ENCODE data around the gene USP25.

Gene USP25

DNA sequence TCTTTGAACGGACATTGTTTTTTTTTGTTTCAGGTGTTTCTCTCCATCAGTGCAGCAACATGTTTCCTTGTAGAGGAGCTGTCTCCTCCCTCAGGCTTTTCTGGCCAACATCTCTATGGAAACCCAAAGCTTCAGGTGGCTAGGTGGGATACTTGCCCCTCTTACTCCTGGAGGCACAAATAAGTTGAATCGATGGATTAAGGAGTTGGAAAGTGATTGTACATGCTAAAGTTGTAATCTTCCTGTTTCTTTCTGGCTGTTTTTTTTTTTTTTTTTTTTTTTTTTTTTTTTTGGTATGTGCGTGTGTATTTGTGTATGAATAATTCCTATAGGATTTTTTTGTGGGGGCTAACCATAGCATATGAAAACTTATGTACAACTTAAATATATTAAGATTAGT, 10.6 kb downstream of the USP25 start:
- TF ChIP-seq CTCF (IDR thresholded peaks at IDR 0.05; ENCODE audit: control insufficient read depth, insufficient read depth, low read depth, low read length, missing control alignments), result no peak
- no peak overlapping the region for H3K4me3 ChIP-seq (ENCODE audit: control insufficient read depth, low read depth, low read length)
- DNase-seq (ENCODE audit: low read depth), result no peak

DNA sequence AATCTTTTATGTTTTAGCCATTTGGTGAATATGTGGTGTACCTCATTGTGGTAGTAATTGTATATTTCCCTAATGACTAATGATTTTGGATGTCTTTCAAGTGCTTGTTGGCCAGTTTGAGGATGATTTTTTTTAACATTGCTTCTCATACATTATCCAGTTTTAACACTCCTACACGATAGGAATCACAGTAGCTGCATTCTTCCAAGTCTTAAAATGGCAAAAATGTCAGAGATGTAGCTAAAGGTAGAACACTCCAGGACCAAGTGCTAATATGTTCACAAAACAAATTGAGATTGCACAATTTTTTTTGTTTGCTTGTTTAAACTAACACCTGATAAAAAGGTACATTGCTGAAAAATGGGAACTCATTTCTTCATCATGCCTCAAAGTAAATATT, 11.7 kb downstream of the USP25 start:
- TF ChIP-seq CTCF (IDR thresholded peaks at IDR 0.05; ENCODE audit: control insufficient read depth, insufficient read depth, low read depth, low read length, missing control alignments), result no peak
- no peak for DNase-seq (ENCODE audit: low read depth)
- no peak overlapping the region for H3K4me3 ChIP-seq (ENCODE audit: control insufficient read depth, low read depth, low read length)

DNA sequence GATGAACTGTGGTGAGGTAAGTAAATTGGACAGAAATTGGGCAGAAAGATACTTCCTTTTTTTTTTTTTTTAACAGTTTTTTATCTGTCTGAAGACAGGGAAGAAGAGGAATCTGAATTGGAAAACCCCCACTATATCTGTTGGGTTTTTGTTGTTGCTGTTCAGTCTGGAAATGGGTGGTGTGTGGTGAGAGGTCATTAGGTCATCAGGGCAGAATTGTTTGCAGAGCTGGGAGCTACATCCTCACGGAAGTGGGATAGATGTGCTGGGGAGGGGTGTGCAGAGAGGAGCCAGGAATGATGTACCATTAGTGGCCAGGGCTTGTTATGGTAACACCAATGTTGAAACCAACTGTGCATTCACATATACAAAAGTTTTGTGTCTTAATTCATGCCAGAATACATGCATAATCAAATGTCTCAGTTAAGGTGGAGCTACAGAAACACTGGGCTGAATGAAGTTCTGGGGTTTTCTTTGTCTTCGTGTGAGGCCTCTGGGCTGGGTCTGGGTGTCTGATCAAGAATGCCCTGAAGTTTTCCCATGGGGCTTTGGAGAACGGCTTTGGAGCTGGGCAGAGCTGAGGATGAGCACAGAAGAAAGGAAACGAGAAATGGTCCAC, 12.4 kb downstream of the USP25 start:
- DNase-seq (ENCODE audit: low read depth), result no peak
- H3K4me3 ChIP-seq (ENCODE audit: control insufficient read depth, low read depth, low read length), result no peak overlapping the region
- no peak for TF ChIP-seq CTCF (IDR thresholded peaks at IDR 0.05; ENCODE audit: control insufficient read depth, insufficient read depth, low read depth, low read length, missing control alignments)

- DNase-seq (ENCODE audit: low read depth), result no peak
- H3K4me3 ChIP-seq (ENCODE audit: control insufficient read depth, low read depth, low read length), result no peak overlapping the region
- no peak for TF ChIP-seq CTCF (IDR thresholded peaks at IDR 0.05; ENCODE audit: control insufficient read depth, insufficient read depth, low read depth, low read length, missing control alignments)
These were observed 12.9 kb downstream of the USP25 start for GRCh38 chr21:15742694-15743093.

DNA sequence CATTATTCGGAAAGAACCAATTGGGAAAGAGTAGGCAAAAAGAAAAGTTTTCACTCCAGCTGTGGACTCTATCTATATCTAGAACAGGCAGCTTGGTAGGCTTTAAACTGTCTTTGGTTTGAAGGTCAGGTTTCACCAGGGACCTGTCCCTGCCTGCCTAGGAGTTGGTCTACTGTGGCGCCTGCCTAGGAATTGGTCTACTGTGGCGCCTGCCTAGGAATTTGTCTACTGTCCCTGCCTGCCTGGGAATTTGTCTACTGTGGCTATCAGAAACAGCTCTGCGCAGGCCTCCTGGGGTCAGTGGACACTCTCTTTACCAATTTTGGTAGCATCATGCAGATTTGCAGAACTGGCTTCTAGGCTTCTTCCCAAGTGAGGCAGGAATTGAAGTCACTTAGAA, 13.8 kb downstream of the USP25 start:
- no peak for TF ChIP-seq CTCF (IDR thresholded peaks at IDR 0.05; ENCODE audit: control insufficient read depth, insufficient read depth, low read depth, low read length, missing control alignments)
- no peak overlapping the region for H3K4me3 ChIP-seq (ENCODE audit: control insufficient read depth, low read depth, low read length)
- DNase-seq (ENCODE audit: low read depth), result no peak

DNA sequence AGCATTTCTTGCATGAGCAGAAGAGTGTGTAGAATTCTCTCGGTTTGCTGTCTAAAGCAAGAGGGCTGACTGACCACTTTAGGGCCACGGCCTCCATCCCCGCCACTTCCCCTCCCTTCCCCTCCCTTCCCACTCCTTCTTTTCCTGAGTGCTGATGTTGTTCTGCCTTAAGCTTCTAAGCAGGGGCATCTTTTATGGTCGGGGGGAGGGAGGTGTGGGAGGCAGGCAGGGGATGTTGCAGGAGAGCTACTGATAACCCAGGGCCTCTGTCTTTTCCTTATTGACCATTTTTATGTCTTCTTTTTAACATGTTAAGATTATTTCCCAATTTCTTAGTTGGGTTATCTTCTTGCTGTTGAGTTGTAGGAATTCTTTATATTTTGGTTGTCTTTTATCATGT, 15.1 kb downstream of the USP25 start:
- DNase-seq (ENCODE audit: low read depth), result no peak
- no peak overlapping the region for H3K4me3 ChIP-seq (ENCODE audit: control insufficient read depth, low read depth, low read length)
- no peak for TF ChIP-seq CTCF (IDR thresholded peaks at IDR 0.05; ENCODE audit: control insufficient read depth, insufficient read depth, low read depth, low read length, missing control alignments)

GRCh38 chr21:15748586-15748985, 18.8 kb downstream of the USP25 start:
- no peak for TF ChIP-seq CTCF (IDR thresholded peaks at IDR 0.05; ENCODE audit: control insufficient read depth, insufficient read depth, low read depth, low read length, missing control alignments)
- DNase-seq (ENCODE audit: low read depth), result no peak
- H3K4me3 ChIP-seq (ENCODE audit: control insufficient read depth, low read depth, low read length), result no peak overlapping the region

All from AG09309 (cell line).